Panc1 (cell line): ENCODE measurements around the gene USP37.

ENCODE experiments used
- CTCF ChIP-seq: fragments of 450-650 bp; IDR thresholded peaks from 2 replicates; pipeline ENCODE4 v1.5.1; 2017; ENCODE audit warnings: mild to moderate bottlenecking
- POLR2AphosphoS5 ChIP-seq: IDR thresholded peaks from 2 replicates; pipeline ENCODE4 v1.6.1; 2012; ENCODE audit warnings: mild to moderate bottlenecking, low read depth, low read length, moderate library complexity
- SIN3A ChIP-seq: IDR thresholded peaks from 2 replicates; pipeline ENCODE4 v1.6.1; 2012; ENCODE audit warnings: low read depth, mild to moderate bottlenecking, low read length, moderate library complexity, borderline replicate concordance; ENCODE audit not compliant: insufficient read depth
- TF ChIP-seq, protein P1 (sequence below), 2 experiments: IDR thresholded peaks; 2 replicates each; pipeline ENCODE4 v1.6.1; 2011 to 2012; ENCODE audit warnings: low read depth in 2 of 2, control low read depth in 1 of 2, low read length in 1 of 2, mild to moderate bottlenecking in 1 of 2, moderate library complexity in 1 of 2; ENCODE audit not compliant: insufficient read depth in 1 of 2

DNA sequence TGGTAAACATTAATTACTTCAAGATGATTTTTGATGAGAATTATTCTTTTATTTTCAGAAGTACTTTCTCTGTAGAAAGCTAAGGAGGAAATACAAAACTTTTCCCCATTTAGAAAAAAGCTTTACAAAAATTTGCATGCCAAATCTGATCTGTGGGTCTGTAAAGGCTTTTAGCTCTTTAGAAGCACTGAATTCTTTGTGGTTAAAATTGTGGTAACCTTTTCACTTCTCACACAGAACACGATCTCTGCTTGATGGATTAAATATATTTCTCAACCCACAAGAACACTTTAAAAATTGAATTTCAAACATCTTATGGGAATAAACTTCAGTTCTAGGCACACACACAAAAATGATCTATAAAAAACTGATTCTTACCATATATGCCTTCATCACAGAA lies 85.5 kb downstream of the USP37 start:
- TF ChIP-seq CTCF, result no peak
- TF ChIP-seq POLR2AphosphoS5, result no peak
- TF ChIP-seq, protein P1, sequence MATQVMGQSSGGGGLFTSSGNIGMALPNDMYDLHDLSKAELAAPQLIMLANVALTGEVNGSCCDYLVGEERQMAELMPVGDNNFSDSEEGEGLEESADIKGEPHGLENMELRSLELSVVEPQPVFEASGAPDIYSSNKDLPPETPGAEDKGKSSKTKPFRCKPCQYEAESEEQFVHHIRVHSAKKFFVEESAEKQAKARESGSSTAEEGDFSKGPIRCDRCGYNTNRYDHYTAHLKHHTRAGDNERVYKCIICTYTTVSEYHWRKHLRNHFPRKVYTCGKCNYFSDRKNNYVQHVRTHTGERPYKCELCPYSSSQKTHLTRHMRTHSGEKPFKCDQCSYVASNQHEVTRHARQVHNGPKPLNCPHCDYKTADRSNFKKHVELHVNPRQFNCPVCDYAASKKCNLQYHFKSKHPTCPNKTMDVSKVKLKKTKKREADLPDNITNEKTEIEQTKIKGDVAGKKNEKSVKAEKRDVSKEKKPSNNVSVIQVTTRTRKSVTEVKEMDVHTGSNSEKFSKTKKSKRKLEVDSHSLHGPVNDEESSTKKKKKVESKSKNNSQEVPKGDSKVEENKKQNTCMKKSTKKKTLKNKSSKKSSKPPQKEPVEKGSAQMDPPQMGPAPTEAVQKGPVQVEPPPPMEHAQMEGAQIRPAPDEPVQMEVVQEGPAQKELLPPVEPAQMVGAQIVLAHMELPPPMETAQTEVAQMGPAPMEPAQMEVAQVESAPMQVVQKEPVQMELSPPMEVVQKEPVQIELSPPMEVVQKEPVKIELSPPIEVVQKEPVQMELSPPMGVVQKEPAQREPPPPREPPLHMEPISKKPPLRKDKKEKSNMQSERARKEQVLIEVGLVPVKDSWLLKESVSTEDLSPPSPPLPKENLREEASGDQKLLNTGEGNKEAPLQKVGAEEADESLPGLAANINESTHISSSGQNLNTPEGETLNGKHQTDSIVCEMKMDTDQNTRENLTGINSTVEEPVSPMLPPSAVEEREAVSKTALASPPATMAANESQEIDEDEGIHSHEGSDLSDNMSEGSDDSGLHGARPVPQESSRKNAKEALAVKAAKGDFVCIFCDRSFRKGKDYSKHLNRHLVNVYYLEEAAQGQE (IDR thresholded peaks at IDR 0.05; ENCODE audit: insufficient read depth in 1 of 2, low read depth in 2 of 2, low read length in 1 of 2), result no peak
- TF ChIP-seq SIN3A, result no peak
